Transverse colon (tissue), 4 donors: ENCODE results near the gene SBK2. TPM values are rescaled to one million over a fixed set of nuclear protein-coding genes. Genes with fewer than 3 reads are reported as not detected.
A peak's percentile ranks its signal among the peaks of the same experiment; 100 is the strongest.

Source experiments
- DNase-seq: peaks from one replicate; pipeline ENCODE4 v3.0.0-alpha.2; 2019
- H3K27ac ChIP-seq, 4 donors: fragments of 200-600 bp; sonication (generic); 2 replicates each; pipeline ENCODE4 v1.5.1; 2016 to 2018; ENCODE audit warnings: inconsistent platforms in 4 of 4
- H3K27me3 ChIP-seq: fragments of 200-600 bp; sonication (generic); 2 replicates; pipeline ENCODE4 v1.5.1; 2017; ENCODE audit warnings: inconsistent platforms
- H3K36me3 ChIP-seq, 4 donors: fragments of 200-600 bp; sonication (generic); 2 replicates each; pipeline ENCODE4 v1.5.1; 2017 to 2019; ENCODE audit warnings: inconsistent platforms in 4 of 4
- H3K4me1 ChIP-seq, 4 donors: fragments of 200-600 bp; sonication (generic); 2 replicates each; pipeline ENCODE4 v1.5.1; 2017 to 2020; ENCODE audit warnings: inconsistent platforms in 4 of 4
- H3K4me3 ChIP-seq, 4 donors: fragments of 200-600 bp; sonication (generic); 1 replicate in 1 of 4; 2 replicates in 3 of 4; pipeline versions ENCODE4 v1.5.1 to v1.6.1; 2017 to 2019; ENCODE audit warnings: inconsistent platforms in 4 of 4
- H3K9me3 ChIP-seq, 2 donors: fragments of 200-600 bp; sonication (generic); 2 replicates each; pipeline ENCODE4 v1.5.1; 2017 to 2019; ENCODE audit warnings: inconsistent platforms in 2 of 2
- CTCF ChIP-seq, 5 experiments: fragments of 200-600 bp in 3 of 5; fragments of 450-650 bp in 2 of 5; sonication (generic) in 3 of 5; IDR thresholded peaks; 1 replicate in 2 of 5; 2 replicates in 3 of 5; pipeline ENCODE4 v1.5.1; 2016 to 2017; ENCODE audit warnings: antibody characterized with exemption in 5 of 5, inconsistent platforms in 3 of 5, mild to moderate bottlenecking in 2 of 5, moderate library complexity in 1 of 5
- EP300 ChIP-seq: sonication (generic); formaldehyde crosslinking; IDR thresholded peaks from one replicate; pipeline ENCODE4 v1.6.1; 2017; ENCODE audit warnings: antibody characterized with exemption, low read depth
- POLR2A ChIP-seq: fragments of 450-650 bp; IDR thresholded peaks from one replicate; pipeline ENCODE4 v1.6.1; 2016; ENCODE audit warnings: antibody characterized with exemption, mild to moderate bottlenecking, moderate library complexity
- POLR2AphosphoS5 ChIP-seq, 3 donors: sonication (generic); formaldehyde crosslinking; IDR thresholded peaks; one replicate each; pipeline ENCODE4 v1.6.1; 2016; ENCODE audit warnings: antibody characterized with exemption in 3 of 3
- WGBS, 2 donors: methylation state at CpG; one replicate each; pipeline ENCODE4 v1.1.5; 2018; ENCODE audit warnings: low coverage in 1 of 2; 5-methylcytosine and 5-hydroxymethylcytosine counted together
- in situ Hi-C, 4 donors: fragments of 200-750 bp; cut with MboI; loops; one replicate each; pipeline versions ENCODE4 v1.15.0 to v1.15.1; 2017; ENCODE audit warnings: low sequenced_read_pairs in 3 of 4, low pct_ligation_motif_present in 1 of 4, low pct_unique_long_range_greater_than_20kb in 1 of 4
- intact Hi-C: fragments of 100-400 bp; cut with DNase I; formaldehyde crosslinking; loops from one replicate; pipeline ENCODE4 v1.15.1; 2023; ENCODE audit warnings: low total_unique reads
- total RNA-seq, 4 donors: library from RNA; depleted of rRNA; stranded (reverse); fragments of >200 nt; gene quantifications; one replicate each; pipeline ENCODE4 v1.1.0, GENCODE V29; 2016

The SBK2 gene
- total RNA-seq, 4 donors from 2014 or later, result not detected

GRCh38 chr19:55546011-55546410 lies 9.1 kb upstream of the SBK2 start:
- Histone ChIP-seq H3K4me1 (peaks cover 0 to 11% (median 7%) of the 10 kb centered on the region in 4 donors), H3K9me3 (no peaks in the 10 kb centered on the region), H3K4me3 (no peak overlapping the region), H3K27ac (peak overlapping the region in 3 of 4 donors; percentile 56 to 62 (median 61)), H3K27me3 (peaks cover 21% of the 10 kb centered on the region), H3K36me3 (no peaks in the 10 kb centered on the region)
- no peak for DNase-seq
- 73% methylated on average over 11 of the region's 11 CpGs; no CpG with 5 or more reads in 1 of the 2 donors for WGBS, 2 donors
- intact Hi-C loops (no loop called here), in situ Hi-C loops (no loop called here)
- TF ChIP-seq CTCF (IDR thresholded peaks at IDR 0.05), result no peak
- TF ChIP-seq POLR2AphosphoS5 (IDR thresholded peaks at IDR 0.05), result no peak
- TF ChIP-seq EP300, result no peak
- TF ChIP-seq POLR2A, result no peak

- no peak for TF ChIP-seq CTCF (IDR thresholded peaks at IDR 0.05)
- TF ChIP-seq POLR2A, result no peak
- no peak for TF ChIP-seq POLR2AphosphoS5 (IDR thresholded peaks at IDR 0.05)
- TF ChIP-seq EP300, result no peak
- no peak for DNase-seq
- intact Hi-C loops (no loop called here), in situ Hi-C loops (no loop called here)
- no peaks in the 10 kb centered on the region for H3K36me3 ChIP-seq
- no peaks in the 10 kb centered on the region for H3K9me3 ChIP-seq
- peak within 1 kb of the TSS; percentile 56 to 67 (median 62) for H3K27ac ChIP-seq
- 83% methylated on average over 10 of the region's 10 CpGs; no CpG with 5 or more reads in 1 of the 2 donors for WGBS, 2 donors
- H3K4me1 ChIP-seq, result peaks cover 0 to 11% (median 7%) of the 10 kb centered on the region in 4 donors
- H3K4me3 ChIP-seq, result no peak within 1 kb of the TSS
- peaks cover 21% of the 10 kb centered on the region for H3K27me3 ChIP-seq
These were observed 8.5 kb upstream of the SBK2 start, which contains the start of gene SBK3 for GRCh38 chr19:55545443-55545842. SBK3 (minus strand) TSS chr19:55545543; CDS start chr19:55545543, 0 bp downstream.

- 61 to 62% methylated on average over 7 to 23 of the region's 23 CpGs for WGBS, 2 donors
- in situ Hi-C loops, result no loop called here
These were observed 8.0 kb upstream of the SBK2 start for GRCh38 chr19:55544776-55545439.

GRCh38 chr19:55544014-55544413 lies 7.1 kb upstream of the SBK2 start:
- Histone ChIP-seq H3K27ac (no peak overlapping the region), H3K36me3 (no peaks in the 10 kb centered on the region), H3K4me3 (no peak overlapping the region), H3K27me3 (peaks cover 21% of the 10 kb centered on the region), H3K4me1 (peaks cover 0 to 8% (median 0%) of the 10 kb centered on the region in 4 donors), H3K9me3 (no peaks in the 10 kb centered on the region)
- no peak for TF ChIP-seq EP300
- TF ChIP-seq POLR2A, result no peak
- no peak for TF ChIP-seq CTCF (IDR thresholded peaks at IDR 0.05)
- no peak for TF ChIP-seq POLR2AphosphoS5 (IDR thresholded peaks at IDR 0.05)
- in situ Hi-C loops, result no loop called here
- intact Hi-C loops, result no loop called here
- DNase-seq, result no peak
- 83% methylated on average over 15 of the region's 15 CpGs; no CpG with 5 or more reads in 1 of the 2 donors for WGBS, 2 donors

More at GRCh38 chr19:55544776-55545439, 8.0 kb upstream of the SBK2 start:
- no peaks in the 10 kb centered on the region for H3K9me3 ChIP-seq
- intact Hi-C loops, result no loop called here
- no peak overlapping the region for H3K27ac ChIP-seq
- DNase-seq, result no peak
- peaks cover 21% of the 10 kb centered on the region for H3K27me3 ChIP-seq
- H3K36me3 ChIP-seq, result no peaks in the 10 kb centered on the region
- no peak overlapping the region for H3K4me3 ChIP-seq
- peaks cover 0 to 8% (median 4%) of the 10 kb centered on the region in 4 donors for H3K4me1 ChIP-seq
- TF ChIP-seq CTCF (IDR thresholded peaks at IDR 0.05), result no peak
- TF ChIP-seq POLR2A, result no peak
- no peak for TF ChIP-seq EP300
- no peak for TF ChIP-seq POLR2AphosphoS5 (IDR thresholded peaks at IDR 0.05)
